DOHH2 (cell line): ENCODE measurements around the gene HBE1.

Experiments used
- EZH2phosphoT487 ChIP-seq: fragments of 200-600 bp; sonication (generic); IDR thresholded peaks from 2 replicates; pipeline ENCODE4 v1.6.1; 2017; ENCODE audit warnings: borderline replicate concordance, mild to moderate bottlenecking, antibody characterized with exemption, low read length, moderate library complexity, mixed read lengths
- TF ChIP-seq, protein P1 (sequence below): fragments of 200-600 bp; sonication (generic); IDR thresholded peaks from one replicate; pipeline ENCODE4 v1.5.1; 2014; ENCODE audit warnings: antibody characterized with exemption, mild to moderate bottlenecking, low read depth, low read length; ENCODE audit not compliant: poor library complexity, severe bottlenecking

DNA sequence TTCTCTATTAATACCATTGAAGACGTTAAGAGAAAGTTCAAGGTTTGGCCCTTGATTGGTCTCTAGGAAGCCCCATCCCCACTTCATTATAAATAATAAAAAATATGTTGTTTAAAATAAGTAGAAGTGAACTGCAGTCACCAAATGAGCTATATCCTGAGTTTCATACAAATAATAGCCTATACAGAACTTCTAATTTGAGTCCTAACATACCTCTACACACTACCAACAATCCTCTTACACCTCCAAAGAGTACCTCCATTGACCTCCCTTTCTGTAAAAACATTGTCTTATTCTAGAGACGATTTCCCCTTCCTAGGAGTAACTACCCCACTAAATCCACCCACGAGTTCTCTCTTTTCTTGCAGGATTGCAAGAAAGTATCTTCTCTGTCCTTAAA, 28.3 kb downstream of the HBE1 start:
- TF ChIP-seq, protein P1, sequence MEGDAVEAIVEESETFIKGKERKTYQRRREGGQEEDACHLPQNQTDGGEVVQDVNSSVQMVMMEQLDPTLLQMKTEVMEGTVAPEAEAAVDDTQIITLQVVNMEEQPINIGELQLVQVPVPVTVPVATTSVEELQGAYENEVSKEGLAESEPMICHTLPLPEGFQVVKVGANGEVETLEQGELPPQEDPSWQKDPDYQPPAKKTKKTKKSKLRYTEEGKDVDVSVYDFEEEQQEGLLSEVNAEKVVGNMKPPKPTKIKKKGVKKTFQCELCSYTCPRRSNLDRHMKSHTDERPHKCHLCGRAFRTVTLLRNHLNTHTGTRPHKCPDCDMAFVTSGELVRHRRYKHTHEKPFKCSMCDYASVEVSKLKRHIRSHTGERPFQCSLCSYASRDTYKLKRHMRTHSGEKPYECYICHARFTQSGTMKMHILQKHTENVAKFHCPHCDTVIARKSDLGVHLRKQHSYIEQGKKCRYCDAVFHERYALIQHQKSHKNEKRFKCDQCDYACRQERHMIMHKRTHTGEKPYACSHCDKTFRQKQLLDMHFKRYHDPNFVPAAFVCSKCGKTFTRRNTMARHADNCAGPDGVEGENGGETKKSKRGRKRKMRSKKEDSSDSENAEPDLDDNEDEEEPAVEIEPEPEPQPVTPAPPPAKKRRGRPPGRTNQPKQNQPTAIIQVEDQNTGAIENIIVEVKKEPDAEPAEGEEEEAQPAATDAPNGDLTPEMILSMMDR, result no peak
- TF ChIP-seq EZH2phosphoT487, result no peak
